Right lobe of liver (tissue), 6 donors: ENCODE measurements around the gene SCTR. TPM values are rescaled to one million over a fixed set of nuclear protein-coding genes. Genes with fewer than 3 reads are reported as not detected.

Source experiments
- ATAC-seq, 4 donors: fragments of 200-7000 bp; cut with Tn5 transposase; one replicate each; pipeline ENCODE4 v1.9.1; 2020; ENCODE audit warnings: mild to moderate bottlenecking in 4 of 4, moderate library complexity in 4 of 4
- DNase-seq, 3 donors: peaks; one replicate each; pipeline ENCODE4 v3.0.0-alpha.2; 2020
- H3K27ac ChIP-seq, 3 donors: fragments of 200-600 bp; one replicate each; pipeline ENCODE4 v1.8.0; 2022
- H3K27me3 ChIP-seq, 2 donors: fragments of 200-600 bp; one replicate each; pipeline ENCODE4 v1.8.0; 2022
- H3K36me3 ChIP-seq, 4 donors: fragments of 200-600 bp; sonication (generic) in 1 of 4; one replicate each; pipeline versions ENCODE4 v1.5.1 to v1.8.0; 2017 to 2022; ENCODE audit warnings: control low read depth in 1 of 4
- H3K4me1 ChIP-seq, 4 donors: fragments of 200-600 bp; sonication (generic) in 1 of 4; one replicate each; pipeline versions ENCODE4 v1.5.1 to v1.8.0; 2017 to 2022; ENCODE audit warnings: control low read depth in 1 of 4
- H3K4me3 ChIP-seq, 3 donors: fragments of 200-600 bp; one replicate each; pipeline ENCODE4 v1.8.0; 2022
- H3K9me3 ChIP-seq, 4 donors: fragments of 200-600 bp; sonication (generic) in 1 of 4; one replicate each; pipeline versions ENCODE4 v1.5.1 to v1.8.0; 2017 to 2022; ENCODE audit warnings: control low read depth in 1 of 4
- CTCF ChIP-seq, 4 donors: fragments of 200-600 bp in 3 of 4; fragments of 450-650 bp in 1 of 4; IDR thresholded peaks; one replicate each; pipeline versions ENCODE4 v1.5.1 to v1.8.0; 2016 to 2022; ENCODE audit warnings: antibody characterized with exemption in 4 of 4, mild to moderate bottlenecking in 2 of 4
- POLR2A ChIP-seq: fragments of 450-650 bp; IDR thresholded peaks from one replicate; pipeline ENCODE4 v1.6.1; 2017; ENCODE audit warnings: antibody characterized with exemption, mild to moderate bottlenecking
- WGBS: methylation state at CpG from one replicate; pipeline ENCODE4 v1.1.6; 2018; ENCODE audit warnings: low coverage, low lambda C conversion rate; ENCODE audit not compliant: insufficient coverage; ENCODE audit errors: missing lambda C conversion rate; 5-methylcytosine and 5-hydroxymethylcytosine counted together
- intact Hi-C, 2 donors: fragments of 100-400 bp; cut with DNase I; formaldehyde crosslinking; loops; one replicate each; pipeline versions ENCODE4 v1.11.2 to v1.14.1; 2022
- total RNA-seq, 6 experiments: library from RNA; depleted of rRNA in 2 of 6; stranded (reverse); fragments of >200 nt in 2 of 6; fragmentation: NEBNext Ultra II Directional in 3 of 6; extraction: Animal tissue kit (Norgen Biotek cat#: 25700) in 3 of 6; gene quantifications; one replicate each; pipeline versions ENCODE4 v1.1.0 to v1.2.4, GENCODE V29; 2016 to 2023
- donor health status: DM: no; HTN: yes; CAD: no.
- donor health status: DM: no; HTN: no; CAD: no.
- donor health status: DM: no; HTN: no; CAD: no.
- donor health status: DM: no; HTN: yes; CAD: no.
- donor health status: DM: no; HTN: yes; CAD: no.

The SCTR gene
- total RNA-seq, 6 experiments from 2014 or later, result 0.12 to 0.38 (median 0.35) TPM; not detected in 2

DNA sequence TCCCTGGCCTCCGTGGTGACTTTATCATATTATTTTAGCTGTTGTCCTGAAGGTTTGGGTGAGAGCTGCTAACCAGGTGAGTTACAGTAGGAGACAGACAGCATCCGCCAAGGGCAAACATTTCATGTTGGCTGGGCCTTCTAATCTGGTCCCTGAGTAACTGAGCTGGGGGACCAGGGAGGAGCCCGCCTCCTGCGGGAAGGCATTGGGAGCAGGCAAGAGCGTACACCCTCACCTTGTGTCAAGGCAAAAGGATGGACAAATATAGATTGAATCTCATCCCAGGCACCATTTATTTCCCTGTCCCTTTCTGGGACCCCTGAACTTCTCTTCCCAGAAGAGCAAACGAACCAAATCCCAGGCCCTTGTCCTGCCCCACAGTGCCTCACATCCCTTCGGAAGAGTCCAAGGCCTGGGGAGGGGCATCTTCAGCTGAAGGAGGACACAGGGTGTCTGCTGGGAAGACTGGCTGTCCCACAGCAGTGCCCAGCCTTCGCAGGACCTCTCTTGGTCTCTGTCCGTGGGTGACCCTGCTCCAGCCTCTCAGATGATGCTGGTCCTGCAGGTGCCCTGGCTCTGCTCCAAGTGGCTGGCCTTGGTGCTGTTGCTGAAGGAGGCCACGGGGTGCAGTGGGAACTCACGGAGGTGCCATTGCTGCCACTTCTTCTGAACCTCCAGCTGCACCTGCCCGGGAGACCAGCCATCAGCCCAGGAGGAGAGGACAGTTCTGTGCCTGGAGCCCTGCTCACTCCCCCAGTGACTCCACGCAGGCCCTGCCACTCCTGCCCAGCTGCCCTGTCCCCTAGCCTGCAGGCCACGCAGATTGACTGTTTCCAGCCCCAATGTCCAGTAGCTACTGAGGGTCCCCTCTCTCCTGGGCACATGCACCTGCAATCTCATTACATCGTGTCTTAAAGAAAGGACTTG is 84.4 kb downstream of the SCTR start:
- H3K4me1 ChIP-seq, result peaks cover 0 to 34% (median 16%) of the 10 kb centered on the region in 4 donors
- ATAC-seq, result peak in 1 of 4 donors; percentile 2
- intact Hi-C loops, result no loop called here
- no peak overlapping the region for H3K27ac ChIP-seq
- no peaks in the 10 kb centered on the region for H3K9me3 ChIP-seq
- peaks cover 0 to 29% (median 8%) of the 10 kb centered on the region in 4 donors for H3K36me3 ChIP-seq
- TF ChIP-seq POLR2A, result no peak
- TF ChIP-seq CTCF (IDR thresholded peaks at IDR 0.05), result no peak
- DNase-seq, result peak in 1 of 3 donors; percentile 47
- WGBS, result 82% methylated on average over 3 of the region's 15 CpGs
- no peaks in the 10 kb centered on the region for H3K27me3 ChIP-seq
- H3K4me3 ChIP-seq, result no peak overlapping the region

DNA sequence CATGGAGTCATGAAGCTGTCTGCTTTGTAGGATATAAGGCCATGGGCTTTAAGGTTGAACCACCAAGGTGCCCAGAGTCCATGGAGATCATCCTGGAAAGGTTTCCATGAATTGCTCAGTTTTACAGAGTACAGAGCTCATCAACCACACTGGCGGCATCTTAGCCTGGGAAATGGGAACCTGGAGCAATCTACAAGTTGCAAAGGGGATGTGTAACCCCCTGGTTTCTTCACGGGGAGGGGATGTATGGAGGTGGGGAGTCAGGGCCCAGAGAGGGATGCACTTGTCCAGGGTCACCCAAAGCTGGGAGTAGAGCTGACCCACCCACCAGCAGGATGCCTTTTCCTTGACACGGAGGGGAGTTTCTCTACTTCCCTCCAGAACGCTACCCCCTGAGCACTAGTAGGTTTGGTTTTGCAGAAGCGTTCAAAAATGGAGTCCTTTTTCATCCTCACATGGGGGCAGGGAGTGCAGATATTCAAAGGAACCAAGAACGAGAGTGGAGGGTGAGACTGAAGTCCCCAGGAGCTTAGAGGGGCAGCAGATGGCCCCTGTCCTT is 85.5 kb downstream of the SCTR start:
- Histone ChIP-seq H3K27ac (no peak overlapping the region), H3K4me3 (no peak overlapping the region), H3K4me1 (peaks cover 0 to 42% (median 19%) of the 10 kb centered on the region in 4 donors), H3K27me3 (no peaks in the 10 kb centered on the region), H3K36me3 (peaks cover 0 to 29% (median 8%) of the 10 kb centered on the region in 4 donors), H3K9me3 (no peaks in the 10 kb centered on the region)
- intact Hi-C loops, result no loop called here
- TF ChIP-seq CTCF (IDR thresholded peaks at IDR 0.05) (no peak), POLR2A (no peak)
- ATAC-seq (no peak), DNase-seq (no peak)
- WGBS, result 84% methylated on average over 4 of the region's 6 CpGs

GRCh38 chr2:119438128-119438656 is 86.1 kb downstream of the SCTR start:
- H3K27ac ChIP-seq, result peak overlapping the region in 1 of 3 donors; percentile 43
- WGBS, result 55% methylated on average over 3 of the region's 6 CpGs
- DNase-seq (no peak), ATAC-seq (peak in 1 of 4 donors; percentile 52)
- no peaks in the 10 kb centered on the region for H3K27me3 ChIP-seq
- no peak overlapping the region for H3K4me3 ChIP-seq
- H3K9me3 ChIP-seq, result no peaks in the 10 kb centered on the region
- peaks cover 0 to 42% (median 19%) of the 10 kb centered on the region in 4 donors for H3K4me1 ChIP-seq
- peaks cover 0 to 29% (median 8%) of the 10 kb centered on the region in 4 donors for H3K36me3 ChIP-seq
- TF ChIP-seq CTCF (IDR thresholded peaks at IDR 0.05) (no peak), POLR2A (no peak)
- intact Hi-C loops, result no loop called here

GRCh38 chr2:119436993-119437772 is 87.1 kb downstream of the SCTR start:
- 89% methylated on average over 6 of the region's 22 CpGs for WGBS
- H3K27me3 ChIP-seq, result no peaks in the 10 kb centered on the region

More at GRCh38 chr2:119436993-119437772, 87.1 kb downstream of the SCTR start:
- no peaks in the 10 kb centered on the region for H3K9me3 ChIP-seq
- intact Hi-C loops, result no loop called here
- no peak overlapping the region for H3K27ac ChIP-seq
- no peak for DNase-seq
- TF ChIP-seq POLR2A (no peak), CTCF (IDR thresholded peaks at IDR 0.05) (no peak)
- H3K4me3 ChIP-seq, result no peak overlapping the region
- peaks cover 0 to 29% (median 8%) of the 10 kb centered on the region in 4 donors for H3K36me3 ChIP-seq
- peaks cover 0 to 42% (median 19%) of the 10 kb centered on the region in 4 donors for H3K4me1 ChIP-seq
- ATAC-seq, result no peak
